HG02840 (cell line): ENCODE results near the gene MCM10.

Source experiments
- ATAC-seq: cut with Tn5 transposase; IDR thresholded peaks from one replicate; pipeline ENCODE4 v1.9.1; 2021; ENCODE audit warnings: mild to moderate bottlenecking, moderate library complexity, moderate number of reproducible peaks; ENCODE audit not compliant: unreplicated experiment, low FRiP score

Gene MCM10

GRCh38 chr10:13256627-13257026 lies 95.3 kb downstream of the MCM10 start:
- no peak for ATAC-seq

GRCh38 chr10:13257621-13258140 lies 96.3 kb downstream of the MCM10 start:
- no peak for ATAC-seq
